Effector memory CD4-positive, alpha-beta T cell (primary cell): Measurements from ENCODE around the gene DCP2.

Source experiments
- DNase-seq, 3 donors: peaks; one replicate each; pipeline ENCODE4 v3.0.0-alpha.2; 2020
- H3K27ac ChIP-seq: 2 replicates; pipeline ENCODE4 v1.7.0; 2013; ENCODE audit warnings: mild to moderate bottlenecking, low read length, moderate library complexity; ENCODE audit not compliant: insufficient read depth, poor library complexity, severe bottlenecking
- H3K27me3 ChIP-seq: replicated peaks from 2 replicates; pipeline ENCODE4 v1.7.0; 2013; ENCODE audit warnings: mild to moderate bottlenecking, low read length; ENCODE audit not compliant: insufficient read depth, control insufficient read depth, poor library complexity, severe bottlenecking
- H3K36me3 ChIP-seq: 2 replicates; pipeline ENCODE4 v1.7.0; 2013; ENCODE audit warnings: mild to moderate bottlenecking, low read length, moderate library complexity; ENCODE audit not compliant: control insufficient read depth, insufficient read depth
- H3K4me1 ChIP-seq: 2 replicates; pipeline ENCODE4 v1.7.0; 2013; ENCODE audit warnings: low read length, mild to moderate bottlenecking; ENCODE audit not compliant: control insufficient read depth, insufficient read depth, poor library complexity, severe bottlenecking
- H3K4me3 ChIP-seq: 2 replicates; pipeline ENCODE4 v1.7.0; 2013; ENCODE audit warnings: low read length, low read depth, mild to moderate bottlenecking; ENCODE audit not compliant: insufficient read depth, poor library complexity, severe bottlenecking
- H3K9me3 ChIP-seq: 2 replicates; pipeline ENCODE4 v1.7.0; 2013; ENCODE audit warnings: mild to moderate bottlenecking, low read length, moderate library complexity; ENCODE audit not compliant: control insufficient read depth

The DCP2 gene

GRCh38 chr5:113031557-113031956 is 55.0 kb downstream of the DCP2 start:
- H3K27ac ChIP-seq, result no peak overlapping the region
- H3K27me3 ChIP-seq, result no peaks in the 10 kb centered on the region
- no peak overlapping the region for H3K4me3 ChIP-seq
- peaks cover 16% of the 10 kb centered on the region for H3K36me3 ChIP-seq
- no peaks in the 10 kb centered on the region for H3K9me3 ChIP-seq
- H3K4me1 ChIP-seq, result no peaks in the 10 kb centered on the region
- no peak for DNase-seq

DNA sequence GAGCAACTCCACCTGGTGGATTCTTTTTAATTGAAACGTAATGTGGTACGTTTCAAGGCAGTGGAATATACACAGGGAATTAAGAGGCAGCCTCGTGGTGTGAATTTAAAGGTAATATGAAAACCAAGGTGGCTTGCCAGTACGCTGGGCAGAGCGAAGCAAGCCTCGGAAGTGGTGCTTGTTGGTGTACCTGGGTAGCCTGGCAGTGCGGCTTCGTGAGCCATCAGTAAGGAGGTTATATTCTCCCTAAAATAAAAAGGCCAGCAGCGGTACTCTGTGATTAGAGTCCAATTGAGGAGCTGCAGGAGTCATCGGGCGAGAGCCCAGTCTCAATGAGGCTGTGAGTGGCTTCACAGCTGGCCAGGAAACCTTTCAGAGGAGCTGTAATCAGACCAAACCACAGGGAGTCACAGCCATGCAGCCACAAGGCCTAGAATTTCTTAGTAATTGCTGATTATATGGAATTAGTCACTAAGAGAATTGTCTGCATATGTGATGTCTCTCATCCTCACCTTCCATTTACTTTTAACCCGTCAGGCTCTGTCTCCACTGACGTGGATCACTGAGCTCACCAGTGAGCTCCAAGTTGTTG is 57.7 kb downstream of the DCP2 start:
- no peaks in the 10 kb centered on the region for H3K36me3 ChIP-seq
- no peak overlapping the region for H3K4me3 ChIP-seq
- no peaks in the 10 kb centered on the region for H3K4me1 ChIP-seq
- H3K9me3 ChIP-seq, result no peaks in the 10 kb centered on the region
- H3K27me3 ChIP-seq, result no peaks in the 10 kb centered on the region
- no peak for DNase-seq
- H3K27ac ChIP-seq, result no peak overlapping the region

DNA sequence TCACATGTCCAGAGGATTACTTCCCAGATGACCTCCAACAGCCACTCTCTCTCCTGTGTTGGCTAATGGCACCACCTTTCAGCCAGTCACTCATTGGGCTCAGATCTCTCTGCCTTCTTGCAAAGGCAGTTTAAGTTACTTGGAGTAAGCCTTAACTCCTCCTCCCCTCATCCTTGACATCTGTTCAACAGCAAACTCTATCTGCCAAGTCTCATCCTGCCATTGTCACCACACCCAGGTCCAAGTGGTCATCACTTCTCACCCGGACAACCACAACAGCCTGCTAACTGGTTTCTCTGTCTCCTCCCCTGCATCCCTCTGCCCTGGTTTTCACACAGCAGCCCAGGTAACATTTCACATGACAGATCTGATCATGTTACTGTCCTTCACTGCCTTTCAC is 58.5 kb downstream of the DCP2 start:
- no peaks in the 10 kb centered on the region for H3K4me1 ChIP-seq
- no peaks in the 10 kb centered on the region for H3K36me3 ChIP-seq
- no peaks in the 10 kb centered on the region for H3K9me3 ChIP-seq
- H3K4me3 ChIP-seq, result no peak overlapping the region
- no peaks in the 10 kb centered on the region for H3K27me3 ChIP-seq
- DNase-seq, result no peak
- no peak overlapping the region for H3K27ac ChIP-seq

DNA sequence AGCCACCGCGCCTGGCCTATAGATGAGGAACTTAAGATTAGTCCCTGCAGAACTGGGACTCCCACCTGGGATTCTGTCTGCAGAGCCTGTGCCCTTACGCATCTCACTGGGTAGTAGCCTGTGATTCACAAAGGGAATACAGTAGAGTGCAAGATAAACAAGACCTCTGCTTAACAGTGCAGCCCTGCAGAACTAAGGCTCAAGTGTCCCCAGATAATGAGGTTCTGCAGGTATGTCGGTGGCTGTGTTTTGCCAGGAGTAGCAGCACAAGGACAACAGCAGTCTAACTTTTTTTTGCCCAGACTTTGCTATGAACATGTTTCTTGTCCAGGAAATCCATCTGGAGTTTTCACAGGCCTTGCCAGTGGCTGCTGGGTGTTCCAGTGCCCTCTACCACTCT is 59.7 kb downstream of the DCP2 start:
- H3K36me3 ChIP-seq, result no peaks in the 10 kb centered on the region
- H3K27ac ChIP-seq, result no peak overlapping the region
- no peak for DNase-seq
- no peaks in the 10 kb centered on the region for H3K4me1 ChIP-seq
- no peaks in the 10 kb centered on the region for H3K27me3 ChIP-seq
- H3K9me3 ChIP-seq, result no peaks in the 10 kb centered on the region
- no peak overlapping the region for H3K4me3 ChIP-seq

DNA sequence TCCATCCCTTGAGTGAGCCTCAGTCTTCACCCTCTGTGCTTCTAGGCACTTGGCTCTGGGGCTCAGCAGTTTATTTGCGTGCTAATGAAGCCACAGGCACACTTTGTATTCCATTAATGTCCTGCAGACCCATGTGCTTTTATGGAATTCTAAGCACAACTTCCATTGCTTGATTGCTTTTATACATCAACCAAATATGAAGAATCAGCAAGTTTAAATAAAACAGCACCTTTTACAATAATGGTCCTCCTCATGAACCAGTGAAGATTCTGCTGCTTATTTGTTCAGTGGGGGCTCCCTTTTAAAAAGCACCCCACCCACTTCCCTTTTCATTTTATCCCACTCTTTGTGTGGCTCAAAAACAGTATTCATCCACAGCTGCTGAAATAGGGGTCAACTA is 60.2 kb downstream of the DCP2 start:
- no peaks in the 10 kb centered on the region for H3K36me3 ChIP-seq
- DNase-seq, result no peak
- H3K4me3 ChIP-seq, result no peak overlapping the region
- no peaks in the 10 kb centered on the region for H3K27me3 ChIP-seq
- H3K27ac ChIP-seq, result no peak overlapping the region
- no peaks in the 10 kb centered on the region for H3K4me1 ChIP-seq
- H3K9me3 ChIP-seq, result no peaks in the 10 kb centered on the region

GRCh38 chr5:113038136-113038535 is 61.5 kb downstream of the DCP2 start:
- no peak for DNase-seq
- H3K9me3 ChIP-seq, result no peaks in the 10 kb centered on the region
- no peaks in the 10 kb centered on the region for H3K4me1 ChIP-seq
- no peaks in the 10 kb centered on the region for H3K36me3 ChIP-seq
- H3K4me3 ChIP-seq, result no peak overlapping the region
- H3K27me3 ChIP-seq, result no peaks in the 10 kb centered on the region
- no peak overlapping the region for H3K27ac ChIP-seq

- no peaks in the 10 kb centered on the region for H3K36me3 ChIP-seq
- H3K9me3 ChIP-seq, result no peaks in the 10 kb centered on the region
- H3K27ac ChIP-seq, result no peak overlapping the region
- no peak overlapping the region for H3K4me3 ChIP-seq
- no peak for DNase-seq
- H3K4me1 ChIP-seq, result no peaks in the 10 kb centered on the region
- H3K27me3 ChIP-seq, result no peaks in the 10 kb centered on the region
These were observed 62.1 kb downstream of the DCP2 start for GRCh38 chr5:113038714-113039113.

GRCh38 chr5:113039229-113039933 is 62.8 kb downstream of the DCP2 start:
- Histone ChIP-seq H3K4me3 (no peak overlapping the region), H3K36me3 (no peaks in the 10 kb centered on the region), H3K27ac (no peak overlapping the region), H3K9me3 (no peaks in the 10 kb centered on the region), H3K4me1 (no peaks in the 10 kb centered on the region), H3K27me3 (no peaks in the 10 kb centered on the region)
- DNase-seq, result no peak

DNA sequence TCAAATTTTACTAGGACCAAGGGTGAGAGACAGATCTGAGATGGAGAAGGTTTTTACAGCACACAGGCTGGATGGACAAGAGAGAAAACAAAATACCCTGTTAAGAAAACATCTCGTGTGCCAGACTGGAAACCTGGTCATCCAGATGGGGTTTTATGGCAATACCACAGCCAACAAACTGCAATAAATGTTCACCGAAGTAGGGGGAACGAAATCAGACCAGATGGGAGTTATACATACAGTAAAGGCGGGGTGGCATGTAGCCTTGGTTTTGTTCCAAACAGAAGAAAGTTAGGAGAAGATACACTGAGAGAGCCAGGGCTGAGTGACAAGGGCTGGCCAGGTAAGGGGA is 63.3 kb downstream of the DCP2 start:
- Histone ChIP-seq H3K27me3 (no peaks in the 10 kb centered on the region), H3K9me3 (no peaks in the 10 kb centered on the region), H3K4me1 (no peaks in the 10 kb centered on the region), H3K36me3 (no peaks in the 10 kb centered on the region), H3K27ac (no peak overlapping the region), H3K4me3 (no peak overlapping the region)
- DNase-seq, result no peak

DNA sequence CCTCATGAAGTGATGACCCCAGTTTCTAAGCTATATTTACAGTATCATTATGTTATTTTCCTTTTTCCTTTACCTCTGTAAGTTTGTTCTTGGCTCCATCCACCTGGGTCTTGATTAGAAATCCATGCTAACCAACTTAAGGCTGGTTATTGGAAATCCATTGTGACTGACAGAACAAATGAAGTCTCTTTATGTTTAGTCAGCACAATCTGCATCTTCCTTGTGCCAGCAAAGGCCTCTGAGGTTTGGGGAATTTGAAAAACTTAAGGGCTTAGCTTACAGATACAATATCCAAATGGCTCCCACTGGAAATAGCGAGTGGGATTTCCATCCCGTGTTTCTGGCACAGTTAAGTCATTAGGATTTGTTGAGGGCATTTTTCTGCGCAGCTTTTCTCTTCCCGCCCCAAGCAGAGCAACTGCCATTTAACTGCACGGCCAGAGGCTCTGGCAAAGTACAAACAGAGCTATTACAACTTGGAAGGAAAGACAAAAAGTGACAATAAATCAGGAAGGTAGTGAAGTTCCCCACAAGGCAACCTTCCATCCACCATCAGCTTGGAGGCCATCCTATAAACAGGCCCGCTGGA is 64.2 kb downstream of the DCP2 start:
- Histone ChIP-seq H3K4me3 (no peak overlapping the region), H3K27me3 (no peaks in the 10 kb centered on the region), H3K36me3 (no peaks in the 10 kb centered on the region), H3K27ac (no peak overlapping the region), H3K4me1 (no peaks in the 10 kb centered on the region), H3K9me3 (no peaks in the 10 kb centered on the region)
- no peak for DNase-seq
